Naive B cell (primary cell): Measurements from ENCODE around the gene SUCLG2. TPM values are rescaled to one million over a fixed set of nuclear protein-coding genes. Genes with fewer than 3 reads are reported as not detected.

ENCODE experiments used
- ATAC-seq, 2 donors: fragments of 150-1000 bp; cut with Tn5 transposase; 2 replicates each; pipeline ENCODE4 v1.10.0; 2021; ENCODE audit warnings: low read depth in 2 of 2, mild to moderate bottlenecking in 2 of 2, moderate library complexity in 2 of 2
- DNase-seq: peaks from one replicate; pipeline ENCODE4 v3.0.0; 2022
- H3K27ac Mint-ChIP-seq, 6 donors: one replicate each; pipeline ENCODE4 v1.8.0; 2020 to 2022; ENCODE audit warnings: mild to moderate bottlenecking in 6 of 6, mixed read lengths in 6 of 6, moderate library complexity in 5 of 6, inconsistent platforms in 2 of 6
- H3K27me3 Mint-ChIP-seq, 3 donors: one replicate each; pipeline ENCODE4 v1.8.0; 2021 to 2022; ENCODE audit warnings: mixed read lengths in 3 of 3, mild to moderate bottlenecking in 1 of 3
- H3K36me3 Mint-ChIP-seq, 2 donors: one replicate each; pipeline ENCODE4 v1.8.0; 2020 to 2022; ENCODE audit warnings: mixed read lengths in 2 of 2, inconsistent platforms in 1 of 2, mild to moderate bottlenecking in 1 of 2
- H3K4me1 Mint-ChIP-seq, 3 donors: one replicate each; pipeline ENCODE4 v1.8.0; 2020 to 2022; ENCODE audit warnings: mixed read lengths in 3 of 3, inconsistent platforms in 1 of 3, mild to moderate bottlenecking in 1 of 3, moderate library complexity in 1 of 3
- H3K4me3 Mint-ChIP-seq, 8 donors: one replicate each; pipeline ENCODE4 v1.8.0; 2020 to 2022; ENCODE audit warnings: mild to moderate bottlenecking in 8 of 8, mixed read lengths in 8 of 8, moderate library complexity in 8 of 8, inconsistent platforms in 2 of 8
- H3K9me3 Mint-ChIP-seq, 7 donors: one replicate each; pipeline ENCODE4 v1.8.0; 2020 to 2022; ENCODE audit warnings: mixed read lengths in 7 of 7, mild to moderate bottlenecking in 5 of 7, inconsistent platforms in 2 of 7, moderate library complexity in 1 of 7
- polyA plus RNA-seq, 6 donors: library from polyadenylated mRNA; unstranded; fragments of 300-500 nt; fragmentation: Illumina TruSeq; gene quantifications; one replicate each; pipeline ENCODE4 v1.2.3, GENCODE V29; 2021; ENCODE audit warnings: low read depth in 6 of 6

The SUCLG2 gene
- polyA plus RNA-seq, 6 donors from 2014 or later = 49.5 to 94.4 (median 57.9) TPM

DNA sequence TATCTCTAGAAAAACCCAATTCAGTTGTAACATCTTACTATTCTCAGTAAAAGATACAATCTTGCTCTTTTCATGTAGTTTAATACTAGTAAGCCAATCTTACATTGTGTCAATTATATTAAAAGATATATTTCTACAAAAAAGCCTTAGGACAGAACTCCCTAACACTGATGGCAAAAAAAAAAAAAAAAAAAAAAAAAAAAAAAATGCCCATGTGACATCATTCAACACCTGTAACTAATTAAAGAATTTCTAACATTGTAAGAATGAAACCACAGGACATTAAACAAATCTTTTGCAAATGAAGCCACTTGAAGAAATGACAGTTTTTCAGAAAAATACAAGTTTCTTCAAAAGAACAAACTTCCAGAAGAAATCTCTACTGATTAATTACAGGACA, 119.8 kb downstream of the SUCLG2 start:
- DNase-seq (no peak), ATAC-seq (no peak)
- H3K27ac Mint-ChIP-seq = no peak overlapping the region
- H3K4me3 Mint-ChIP-seq = no peak overlapping the region
- H3K9me3 Mint-ChIP-seq = peaks cover 0 to 21% (median 6%) of the 10 kb centered on the region in 7 donors
- peaks cover 12 to 39% (median 19%) of the 10 kb centered on the region in 3 donors for H3K4me1 Mint-ChIP-seq
- H3K36me3 Mint-ChIP-seq = peaks cover under 1 to 5% of the 10 kb centered on the region in 2 donors
- no peaks in the 10 kb centered on the region for H3K27me3 Mint-ChIP-seq

DNA sequence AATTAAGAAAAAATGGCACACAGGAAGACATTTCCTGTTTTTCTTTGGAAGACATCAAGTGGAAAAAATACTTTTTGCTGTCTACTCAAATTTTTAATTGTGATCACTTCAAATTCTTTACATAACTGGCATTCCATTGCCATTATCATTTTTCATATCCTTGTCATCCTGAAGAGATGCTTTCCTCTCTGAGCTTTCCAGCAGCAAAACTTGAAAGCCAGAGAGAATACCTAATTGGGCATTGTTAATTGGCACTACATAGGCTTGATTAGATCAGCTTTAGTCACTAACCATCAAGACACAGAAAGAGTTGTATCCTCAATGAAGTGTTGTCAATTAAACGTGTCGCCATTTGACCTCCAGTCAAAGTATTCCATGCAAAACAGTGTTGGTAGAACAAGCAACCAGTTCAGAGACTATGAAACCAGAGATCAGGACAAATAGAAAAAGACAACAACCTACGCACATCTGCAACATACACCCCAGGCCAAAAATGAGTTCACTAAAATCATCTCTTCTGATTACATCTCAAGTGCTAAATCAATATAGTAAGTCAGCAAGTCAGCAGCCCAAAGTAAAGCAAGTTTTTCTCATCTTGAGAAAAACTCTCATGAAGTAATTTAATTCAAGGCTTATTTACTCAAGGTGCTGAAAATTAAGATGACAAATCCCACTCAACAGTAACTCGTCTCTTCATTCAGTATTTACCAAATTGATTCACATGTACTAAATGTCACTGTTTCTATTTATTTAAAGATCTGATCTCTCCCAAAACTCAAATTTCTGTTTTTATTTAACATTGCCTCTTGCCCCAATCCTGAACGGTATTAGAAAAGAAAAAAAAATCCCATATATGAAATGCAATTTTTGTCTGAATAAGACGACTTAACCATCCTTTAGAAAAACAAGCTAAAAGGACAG, 123.0 kb downstream of the SUCLG2 start:
- no peak overlapping the region for H3K4me3 Mint-ChIP-seq
- H3K9me3 Mint-ChIP-seq = no peaks in the 10 kb centered on the region
- ATAC-seq (no peak), DNase-seq (no peak)
- H3K36me3 Mint-ChIP-seq = peaks cover 9 to 32% of the 10 kb centered on the region in 2 donors
- H3K4me1 Mint-ChIP-seq = peaks cover 11 to 31% (median 21%) of the 10 kb centered on the region in 3 donors
- no peaks in the 10 kb centered on the region for H3K27me3 Mint-ChIP-seq
- no peak overlapping the region for H3K27ac Mint-ChIP-seq

DNA sequence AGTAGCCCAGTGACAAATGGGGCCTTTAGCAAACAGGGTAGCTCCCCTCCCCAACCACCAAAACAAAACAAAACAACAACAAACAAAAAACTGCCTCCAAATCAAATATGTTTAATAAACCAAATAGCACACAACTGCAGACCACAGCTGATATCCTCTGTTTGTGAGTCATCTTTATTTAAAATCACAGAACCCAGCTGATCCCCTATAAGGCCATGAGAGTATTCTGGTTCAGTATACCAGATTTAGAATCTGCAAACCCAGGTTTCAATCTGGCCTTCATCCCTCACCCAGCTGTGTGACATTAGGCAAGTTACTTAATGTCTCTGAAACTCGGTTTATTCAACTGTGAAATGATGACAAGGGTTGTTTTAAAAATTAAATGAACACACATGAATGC, 124.5 kb downstream of the SUCLG2 start:
- peaks cover 0 to 6% (median 0%) of the 10 kb centered on the region in 7 donors for H3K9me3 Mint-ChIP-seq
- H3K27ac Mint-ChIP-seq = no peak overlapping the region
- no peak overlapping the region for H3K4me3 Mint-ChIP-seq
- DNase-seq = no peak
- peaks cover 9 to 44% of the 10 kb centered on the region in 2 donors for H3K36me3 Mint-ChIP-seq
- no peak for ATAC-seq
- no peaks in the 10 kb centered on the region for H3K27me3 Mint-ChIP-seq
- peaks cover 5 to 22% (median 17%) of the 10 kb centered on the region in 3 donors for H3K4me1 Mint-ChIP-seq

DNA sequence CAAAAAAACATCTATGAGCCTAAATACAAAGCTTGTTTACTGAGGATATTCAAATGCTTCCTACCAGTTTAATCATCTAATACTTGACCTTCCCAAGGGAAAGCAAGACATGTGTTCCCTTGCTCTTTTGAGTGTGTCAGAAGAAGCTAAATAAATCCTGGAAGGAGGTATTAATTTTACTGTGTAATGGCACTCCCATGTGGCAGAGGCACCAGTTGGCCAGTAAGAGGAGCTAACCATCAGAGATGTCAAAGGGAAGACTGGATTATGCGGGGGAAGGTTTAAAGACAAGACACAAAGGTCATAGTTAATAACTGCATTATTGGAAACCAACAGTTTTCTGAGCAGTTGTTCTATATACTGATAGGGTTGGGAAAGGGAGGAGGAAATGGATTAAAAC, 125.1 kb downstream of the SUCLG2 start:
- Mint-ChIP-seq H3K4me3 (no peak overlapping the region), H3K27ac (peak overlapping the region in 2 of 6 donors; percentile 60 to 76), H3K4me1 (peaks cover 5 to 19% (median 17%) of the 10 kb centered on the region in 3 donors), H3K27me3 (no peaks in the 10 kb centered on the region), H3K36me3 (peaks cover 14 to 50% of the 10 kb centered on the region in 2 donors), H3K9me3 (peaks cover 0 to 6% (median 0%) of the 10 kb centered on the region in 7 donors)
- DNase-seq (no peak), ATAC-seq (no peak)

DNA sequence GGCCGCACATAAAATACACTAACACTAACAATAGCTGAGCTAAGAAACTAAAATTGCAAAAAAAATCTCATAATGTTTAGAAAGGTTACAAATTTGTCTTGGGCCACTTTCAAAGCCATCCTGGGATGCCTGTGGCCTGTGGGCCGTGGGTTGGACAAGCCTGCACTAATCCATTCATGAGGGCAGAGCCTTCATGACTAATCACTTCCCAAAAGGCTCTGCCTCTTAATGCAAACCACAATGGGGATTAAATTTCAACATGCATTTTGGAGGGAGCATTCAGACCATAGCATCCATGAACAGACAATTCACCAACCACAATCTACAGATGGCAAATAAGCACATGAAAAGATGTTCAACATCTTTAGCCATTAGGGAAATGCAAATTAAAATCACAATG, 128.2 kb downstream of the SUCLG2 start:
- H3K4me3 Mint-ChIP-seq = no peak overlapping the region
- peaks cover 14 to 49% of the 10 kb centered on the region in 2 donors for H3K36me3 Mint-ChIP-seq
- ATAC-seq (no peak), DNase-seq (no peak)
- no peak overlapping the region for H3K27ac Mint-ChIP-seq
- peaks cover 7 to 12% (median 8%) of the 10 kb centered on the region in 3 donors for H3K4me1 Mint-ChIP-seq
- peaks cover 0 to 6% (median 0%) of the 10 kb centered on the region in 7 donors for H3K9me3 Mint-ChIP-seq
- H3K27me3 Mint-ChIP-seq = no peaks in the 10 kb centered on the region

DNA sequence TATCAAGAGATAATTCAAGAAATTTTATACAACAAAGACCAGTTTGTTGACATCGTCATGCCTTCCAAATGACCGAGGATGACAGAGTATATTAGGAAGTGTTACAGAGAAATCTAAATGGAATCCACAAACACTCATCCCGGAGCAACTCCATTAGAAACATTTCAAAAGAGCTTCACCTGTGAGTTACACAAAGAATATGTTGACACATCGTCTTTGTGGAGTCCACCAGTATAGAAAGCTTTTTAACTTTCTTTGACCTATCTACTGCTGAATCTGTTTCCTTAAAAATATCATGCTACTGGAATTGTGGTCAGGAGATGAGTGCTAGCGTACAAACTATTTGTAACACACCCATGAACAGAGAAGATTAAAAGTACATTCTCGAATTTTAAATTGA, 130.4 kb downstream of the SUCLG2 start:
- Mint-ChIP-seq H3K27me3 (no peaks in the 10 kb centered on the region), H3K9me3 (peaks cover 0 to 6% (median 0%) of the 10 kb centered on the region in 7 donors), H3K4me3 (no peak overlapping the region)

DNA sequence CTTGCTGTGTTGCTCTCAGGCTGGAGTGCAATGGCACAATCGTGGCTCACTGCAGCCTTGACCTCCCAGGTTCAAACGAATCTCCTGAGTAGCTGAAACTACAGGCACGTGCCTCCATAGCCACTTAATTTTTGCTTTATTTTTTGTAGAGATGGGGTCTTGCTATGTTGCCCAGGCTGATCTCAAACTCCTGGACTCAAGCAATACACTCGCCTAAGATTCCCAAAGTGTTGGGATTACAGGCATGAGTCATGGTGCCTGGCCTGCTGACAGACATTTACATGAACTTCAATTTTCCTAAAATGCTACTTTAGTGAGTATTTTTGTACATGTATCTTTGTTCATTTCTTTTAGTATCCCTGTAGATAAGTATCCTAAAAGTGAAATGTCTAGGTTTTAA, 132.3 kb downstream of the SUCLG2 start:
- no peak for DNase-seq
- no peak for ATAC-seq
- Mint-ChIP-seq H3K27me3 (no peaks in the 10 kb centered on the region), H3K4me1 (peaks cover 0 to 8% (median 6%) of the 10 kb centered on the region in 3 donors), H3K9me3 (peaks cover 0 to 6% (median 0%) of the 10 kb centered on the region in 7 donors), H3K4me3 (peak overlapping the region in 1 of 8 donors; percentile 40), H3K36me3 (peaks cover 5 to 37% of the 10 kb centered on the region in 2 donors), H3K27ac (no peak overlapping the region)

More for the DNA sequence above, 130.4 kb downstream of the SUCLG2 start:
- Mint-ChIP-seq H3K27ac (no peak overlapping the region), H3K4me1 (peaks cover 0 to 11% (median 10%) of the 10 kb centered on the region in 3 donors), H3K36me3 (peaks cover 14 to 54% of the 10 kb centered on the region in 2 donors)
- DNase-seq (no peak), ATAC-seq (no peak)

DNA sequence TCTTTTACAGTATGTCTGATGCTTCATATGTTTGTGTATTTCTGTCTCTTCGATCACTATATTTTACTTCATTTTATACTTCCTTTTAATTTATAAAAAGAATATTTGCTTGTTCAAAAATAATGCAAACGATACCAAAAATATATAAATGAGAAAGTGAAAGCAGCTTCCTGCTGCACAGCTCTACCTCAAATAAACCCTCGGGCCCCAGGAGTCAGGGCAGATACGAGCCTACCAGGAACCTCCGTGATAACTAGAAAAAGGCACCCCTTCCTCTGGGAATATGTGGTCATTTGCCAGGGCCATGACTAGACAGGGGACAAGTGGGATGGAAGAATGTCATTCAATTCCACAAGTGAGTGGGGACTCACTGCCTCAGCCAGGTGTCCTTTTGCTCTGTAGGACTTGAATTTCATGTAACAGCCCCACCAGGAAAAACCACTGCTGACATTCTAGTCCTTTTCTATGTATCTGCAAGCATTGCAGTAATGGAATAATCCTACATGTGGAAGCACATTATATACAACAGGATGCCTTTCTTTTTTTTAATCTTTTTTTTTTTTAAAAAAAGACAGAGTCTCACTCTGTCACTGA, 133.3 kb downstream of the SUCLG2 start:
- Mint-ChIP-seq H3K27ac (peak overlapping the region in 2 of 6 donors; percentile 39 to 57), H3K36me3 (peaks cover 7 to 32% of the 10 kb centered on the region in 2 donors), H3K9me3 (peaks cover 0 to 3% (median 0%) of the 10 kb centered on the region in 7 donors), H3K4me1 (peaks cover 0 to 8% (median 6%) of the 10 kb centered on the region in 3 donors), H3K4me3 (peak overlapping the region in 6 of 8 donors; percentile 40 to 80 (median 55)), H3K27me3 (no peaks in the 10 kb centered on the region)
- no peak for ATAC-seq
- DNase-seq = no peak

DNA sequence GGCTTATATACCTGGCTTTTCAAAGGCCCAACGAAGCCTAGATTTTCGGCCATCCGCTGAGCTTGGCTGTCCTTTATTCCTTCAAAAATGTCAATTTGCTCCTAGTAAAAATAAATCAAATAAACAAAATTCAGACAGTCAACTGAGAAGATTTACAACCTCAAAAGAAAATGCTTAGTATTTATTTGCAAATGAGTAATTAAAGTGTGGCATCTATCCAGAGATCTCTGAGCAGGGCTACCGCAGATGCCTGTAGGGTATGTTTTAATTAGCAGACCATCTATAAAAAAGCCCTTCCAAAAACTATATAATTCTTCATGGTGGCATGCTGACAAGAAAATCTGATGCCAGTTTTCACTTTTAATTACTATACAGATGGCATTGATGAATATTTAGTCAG, 136.2 kb downstream of the SUCLG2 start:
- Mint-ChIP-seq H3K36me3 (peaks cover 6 to 24% of the 10 kb centered on the region in 2 donors), H3K27ac (peak overlapping the region in 1 of 6 donors; percentile 72), H3K4me1 (peaks cover 0 to 8% (median 6%) of the 10 kb centered on the region in 3 donors), H3K27me3 (no peaks in the 10 kb centered on the region), H3K4me3 (no peak overlapping the region), H3K9me3 (peaks cover 0 to 1% (median 0%) of the 10 kb centered on the region in 7 donors)
- DNase-seq (no peak), ATAC-seq (no peak)

DNA sequence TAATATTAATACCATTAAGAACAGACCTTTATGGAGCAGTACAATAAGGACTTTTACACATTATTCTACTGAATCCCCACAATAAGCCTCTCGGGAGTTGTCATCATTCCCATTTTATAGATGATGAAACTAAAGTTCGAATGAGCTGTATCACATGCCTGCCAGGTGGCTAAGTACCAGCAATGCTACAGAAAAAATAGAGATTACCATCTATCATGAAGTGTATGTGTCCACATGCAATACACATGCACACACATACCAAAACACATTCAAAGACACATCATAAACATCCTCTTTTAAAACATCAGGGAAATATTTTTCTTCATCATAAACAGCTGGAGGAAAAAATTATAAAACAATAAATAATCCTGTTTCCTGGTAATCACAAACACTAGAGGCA, 136.6 kb downstream of the SUCLG2 start:
- Mint-ChIP-seq H3K9me3 (peaks cover 0 to 1% (median 0%) of the 10 kb centered on the region in 7 donors), H3K27ac (peak overlapping the region in 1 of 6 donors; percentile 72), H3K36me3 (peaks cover 9 to 24% of the 10 kb centered on the region in 2 donors), H3K4me3 (no peak overlapping the region), H3K27me3 (no peaks in the 10 kb centered on the region), H3K4me1 (peaks cover 0 to 8% (median 6%) of the 10 kb centered on the region in 3 donors)
- DNase-seq = no peak
- no peak for ATAC-seq

DNA sequence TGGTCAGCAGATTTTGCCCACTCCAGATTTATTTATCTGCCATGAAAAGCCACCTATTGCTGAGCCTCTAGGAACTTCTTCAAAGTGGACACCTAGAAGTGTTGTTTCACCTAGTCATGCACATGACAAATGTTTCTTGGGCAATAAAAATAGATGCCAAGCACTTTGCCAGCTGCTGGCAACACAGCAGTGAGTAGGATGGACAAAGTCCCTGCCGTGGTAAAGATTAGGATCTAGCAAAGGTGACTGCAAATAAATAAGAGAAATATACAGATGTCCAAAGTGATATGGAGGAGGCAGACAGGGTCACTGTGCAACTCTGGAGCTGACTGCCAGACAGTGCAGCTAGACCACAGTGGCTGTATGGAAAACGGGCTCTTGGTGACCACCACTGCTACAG, 137.9 kb downstream of the SUCLG2 start:
- ATAC-seq = no peak
- Mint-ChIP-seq H3K9me3 (peaks cover 0 to 1% (median 0%) of the 10 kb centered on the region in 7 donors), H3K4me3 (no peak overlapping the region), H3K4me1 (peaks cover 0 to 5% (median 4%) of the 10 kb centered on the region in 3 donors), H3K36me3 (peaks cover 14 to 24% of the 10 kb centered on the region in 2 donors), H3K27me3 (no peaks in the 10 kb centered on the region), H3K27ac (no peak overlapping the region)
- no peak for DNase-seq

DNA sequence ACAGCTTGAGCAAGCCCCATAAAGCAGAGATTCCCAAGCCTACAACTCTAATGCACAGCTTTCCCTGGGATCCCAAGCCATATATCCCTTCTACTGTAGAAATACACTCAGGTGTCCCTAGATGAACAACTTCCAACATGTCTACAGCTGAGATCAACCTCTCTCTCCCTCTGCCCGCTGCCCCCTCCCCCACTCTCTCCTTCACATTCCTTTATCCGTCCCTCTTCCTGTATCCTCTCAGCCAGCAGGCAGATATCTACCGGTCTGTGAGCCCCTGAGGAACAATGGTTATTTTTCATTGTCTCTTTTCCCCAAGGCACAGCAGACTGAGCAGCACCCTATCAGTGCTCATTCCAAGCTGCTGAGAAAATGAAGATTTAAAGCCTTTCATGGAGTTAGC, 138.6 kb downstream of the SUCLG2 start:
- Mint-ChIP-seq H3K27ac (peak overlapping the region in 2 of 6 donors; percentile 5 to 65), H3K9me3 (peaks cover 0 to 1% (median 0%) of the 10 kb centered on the region in 7 donors), H3K36me3 (peaks cover 14 to 24% of the 10 kb centered on the region in 2 donors), H3K27me3 (no peaks in the 10 kb centered on the region), H3K4me3 (no peak overlapping the region), H3K4me1 (no peaks in the 10 kb centered on the region)
- no peak for DNase-seq
- ATAC-seq = no peak

DNA sequence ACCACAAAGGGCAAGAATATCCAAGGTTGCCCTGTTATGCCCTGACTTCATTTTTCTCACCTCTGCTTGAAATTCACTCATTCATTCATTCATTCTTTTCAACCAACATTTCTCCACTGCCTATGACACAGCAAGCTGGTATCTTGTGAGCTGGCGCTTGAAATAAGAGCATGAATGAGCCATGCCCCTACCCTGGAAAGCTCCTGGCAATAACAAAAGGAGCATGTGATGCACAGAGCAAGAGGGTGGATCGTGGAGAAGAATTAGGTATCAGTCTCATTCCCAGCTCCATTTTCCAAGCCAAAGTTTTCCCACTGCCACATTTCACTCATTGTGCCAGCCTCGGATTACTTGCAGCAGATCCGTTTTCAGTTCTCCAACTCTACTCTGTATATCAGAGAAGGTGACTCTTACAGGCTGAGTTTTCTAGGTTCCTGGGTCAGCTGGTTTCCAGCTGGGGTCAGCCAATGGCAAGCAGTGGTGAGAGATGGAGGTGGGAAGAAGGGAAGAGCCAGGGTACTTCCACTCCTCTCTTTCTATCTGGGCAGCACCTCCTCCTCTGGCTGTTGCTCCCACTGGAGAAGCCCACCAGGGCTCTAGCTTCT, 144.8 kb downstream of the SUCLG2 start:
- H3K27ac Mint-ChIP-seq = peak overlapping the region in 1 of 6 donors; percentile 3

More for the DNA sequence above, 144.8 kb downstream of the SUCLG2 start:
- Mint-ChIP-seq H3K4me3 (no peak overlapping the region), H3K4me1 (peaks cover 0 to 5% (median 0%) of the 10 kb centered on the region in 3 donors), H3K27me3 (no peaks in the 10 kb centered on the region), H3K9me3 (no peaks in the 10 kb centered on the region), H3K36me3 (peaks cover 14 to 28% of the 10 kb centered on the region in 2 donors)
- ATAC-seq = no peak
- DNase-seq = no peak
